Amniotic epithelial cell (primary cell): ENCODE data around the gene GLB1L.
A peak's percentile ranks its signal among the peaks of the same experiment; 100 is the strongest.

ENCODE experiments used
- DNase-seq: peaks from one replicate; pipeline ENCODE4 v3.0.0-alpha.2; 2010; ENCODE audit warnings: low read depth

Gene GLB1L

DNA sequence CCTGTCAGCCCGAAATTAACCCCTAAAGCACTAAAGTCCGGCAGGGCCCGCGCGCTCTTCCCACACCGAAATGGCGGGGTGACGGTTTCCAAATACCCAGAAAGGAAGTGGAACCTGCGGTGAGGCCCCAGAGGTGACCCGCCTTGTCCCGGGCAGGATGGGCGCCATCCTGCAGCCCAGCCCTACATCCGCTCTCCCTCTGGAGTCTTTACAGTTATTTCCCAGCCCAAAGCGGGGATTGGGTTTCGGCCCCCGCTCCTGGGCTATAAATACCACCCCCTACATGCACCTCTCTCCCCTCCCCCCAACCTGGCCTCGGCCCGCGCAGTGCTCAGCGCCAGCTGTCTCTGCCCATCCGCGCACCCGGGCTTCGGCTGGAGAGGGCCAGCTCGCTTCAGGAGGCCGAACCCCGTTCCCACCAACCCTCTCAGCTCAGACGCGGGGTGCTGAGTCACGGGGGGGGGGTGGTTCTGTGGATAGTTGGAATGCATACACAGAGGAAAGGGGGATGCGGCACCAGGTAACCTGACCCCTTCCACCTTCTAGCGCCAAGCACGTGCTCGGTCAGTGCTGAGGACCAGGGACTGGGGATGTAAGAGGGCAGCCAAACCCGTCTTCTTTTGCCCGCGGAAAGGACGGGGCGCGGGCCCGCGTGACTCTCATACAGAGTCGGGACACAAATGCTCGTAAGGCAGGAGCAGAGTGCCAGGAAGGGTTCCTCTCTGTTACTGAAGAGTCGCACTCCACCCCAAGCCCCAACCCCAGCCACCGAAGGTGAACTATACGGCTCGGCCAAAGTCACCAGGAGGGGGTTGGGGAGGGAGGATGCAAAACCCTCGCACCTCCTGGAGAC, 7.9 kb upstream of the GLB1L start, which contains the start of gene TUBA4B:
Gene TUBA4B, plus strand, starts transcription at position 344 of the 853 bp plus-strand sequence. Its CDS starts 165 bp downstream, at position 509.
- DNase-seq: peak; percentile 40

- DNase-seq: no peak
Measured at GRCh38 chr2:219252570-219252899, 7.3 kb upstream of the GLB1L start.

DNA sequence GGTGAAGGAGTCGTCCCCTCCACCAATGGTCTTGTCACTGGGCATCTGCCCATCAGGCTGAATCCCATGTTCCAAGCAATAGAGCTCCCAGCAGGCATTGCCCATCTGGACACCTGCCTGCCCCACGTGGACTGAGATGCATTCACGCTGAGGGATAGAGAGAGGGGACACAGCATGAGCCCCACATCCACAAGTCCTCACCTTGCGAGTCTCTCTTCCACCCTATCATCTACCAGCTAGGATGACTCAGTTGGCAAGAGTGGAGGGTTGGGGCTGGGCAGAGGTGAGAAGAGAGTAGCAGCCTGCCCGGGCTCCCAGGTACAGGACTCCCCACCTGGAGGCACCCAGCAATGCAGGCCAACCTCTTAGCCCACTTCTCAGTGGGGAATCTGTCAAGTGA, 6.8 kb upstream of the GLB1L start:
- no peak for DNase-seq

- no peak for DNase-seq
Measured at GRCh38 chr2:219251656-219252055, 6.4 kb upstream of the GLB1L start.

DNA sequence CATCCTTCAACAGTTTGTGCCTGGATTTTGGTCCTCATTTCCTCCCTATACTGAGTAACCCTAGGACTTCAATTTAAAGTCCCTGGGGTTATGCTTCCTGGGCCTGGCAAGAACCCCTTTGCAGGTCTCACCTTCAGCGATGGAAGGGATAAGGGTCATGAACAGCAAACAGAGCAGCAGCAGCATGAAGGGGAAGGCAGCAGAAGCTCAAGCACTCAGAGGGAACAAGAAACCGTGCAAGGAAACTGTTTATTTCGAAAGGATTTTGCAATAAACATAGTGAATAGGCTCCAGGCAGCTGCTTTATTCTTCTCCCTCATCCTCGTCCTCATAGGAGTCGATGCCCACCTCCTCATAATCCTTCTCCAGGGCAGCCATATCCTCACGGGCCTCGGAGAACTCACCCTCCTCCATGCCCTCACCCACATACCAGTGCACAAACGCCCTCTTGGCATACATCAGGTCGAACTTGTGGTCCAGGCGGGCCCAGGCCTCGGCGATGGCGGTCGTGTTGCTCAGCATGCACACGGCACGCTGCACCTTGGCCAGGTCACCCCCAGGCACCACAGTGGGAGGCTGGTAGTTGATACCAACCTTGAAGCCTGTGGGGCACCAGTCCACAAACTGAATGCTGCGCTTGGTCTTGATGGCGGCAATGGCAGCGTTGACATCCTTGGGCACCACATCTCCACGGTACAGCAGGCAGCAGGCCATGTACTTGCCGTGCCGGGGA, 5.0 kb upstream of the GLB1L start:
- DNase-seq: peak; percentile 24

DNA sequence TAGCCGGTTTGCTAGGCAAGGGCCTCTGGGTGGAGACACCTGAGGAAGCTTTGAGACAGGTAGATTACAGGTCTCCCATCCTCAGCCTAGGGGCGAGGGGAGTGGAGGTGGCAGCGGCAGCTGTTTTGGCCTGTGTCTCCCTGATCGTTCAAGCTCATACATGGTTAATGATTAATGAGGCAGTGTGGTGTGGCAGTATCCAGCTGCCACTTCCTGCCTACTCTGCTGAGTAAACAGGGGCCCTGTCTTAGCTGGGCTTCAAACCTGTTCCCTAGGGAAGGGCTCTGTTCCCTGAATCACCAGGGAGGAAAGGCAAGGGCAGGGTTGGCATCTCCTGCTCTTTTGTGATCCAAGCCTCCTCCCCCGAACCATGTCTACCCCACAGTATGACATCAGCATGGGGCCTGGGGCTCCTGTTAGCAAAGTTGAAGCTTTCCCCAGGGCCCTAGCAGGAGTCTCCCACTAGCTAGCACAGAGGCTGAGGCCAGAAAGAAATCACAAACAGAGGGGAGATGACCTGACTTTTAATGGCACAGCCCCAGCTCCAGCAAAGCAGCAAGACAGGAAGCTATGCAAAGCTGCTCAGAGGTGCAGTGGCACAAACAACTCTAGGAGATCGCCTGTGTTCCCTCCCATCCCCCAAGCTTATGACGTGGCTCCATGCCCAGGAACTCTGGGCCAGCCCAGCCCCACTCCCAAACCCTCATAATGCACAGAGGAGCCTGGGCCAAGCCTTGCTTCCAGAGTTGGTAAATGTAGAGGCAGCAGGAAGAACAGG, 4.1 kb upstream of the GLB1L start:
- peak; percentile 84 for DNase-seq

GRCh38 chr2:219248845-219249202, 3.6 kb upstream of the GLB1L start:
- no peak for DNase-seq

DNA sequence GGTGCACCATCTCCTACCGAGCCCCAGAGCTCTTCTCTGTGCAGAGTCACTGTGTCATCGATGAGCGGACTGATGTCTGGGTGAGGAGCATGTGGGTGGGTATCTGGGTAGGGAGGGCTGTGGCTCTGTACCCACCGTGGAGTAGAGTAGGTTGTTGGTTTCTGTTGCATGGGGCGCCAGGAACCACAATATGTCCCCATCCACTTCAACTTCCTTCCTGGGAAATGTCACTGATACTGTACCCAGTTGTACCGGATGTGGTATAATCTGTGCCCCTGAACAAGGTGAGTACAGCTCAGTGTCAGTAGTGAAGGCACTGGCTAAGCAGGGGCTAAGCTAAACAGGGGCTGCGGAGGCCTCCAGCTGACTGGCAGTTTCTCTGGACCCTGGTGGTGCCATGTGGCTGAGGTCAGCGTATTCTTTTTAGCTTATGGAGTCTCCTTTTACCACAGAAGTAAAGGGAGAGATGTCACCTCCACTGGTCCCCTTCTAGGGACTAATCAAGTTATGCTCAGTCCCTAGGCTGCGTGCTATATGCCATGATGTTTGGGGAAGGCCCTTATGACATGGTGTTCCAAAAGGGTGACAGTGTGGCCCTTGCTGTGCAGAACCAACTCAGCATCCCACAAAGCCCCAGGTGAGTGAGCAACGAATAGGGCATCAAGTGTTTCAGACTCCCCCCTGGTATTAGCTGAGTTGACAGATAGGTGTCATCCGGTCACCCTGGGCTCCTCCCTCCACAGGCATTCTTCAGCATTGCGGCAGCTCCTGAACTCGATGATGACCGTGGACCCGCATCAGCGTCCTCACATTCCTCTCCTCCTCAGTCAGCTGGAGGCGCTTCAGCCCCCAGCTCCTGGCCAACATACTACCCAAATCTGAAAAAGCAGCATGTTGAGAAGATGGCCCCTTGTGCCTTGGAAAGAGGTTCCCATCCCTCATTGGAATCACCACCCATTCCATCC, 2.7 kb upstream of the GLB1L start:
- DNase-seq: no peak

DNA sequence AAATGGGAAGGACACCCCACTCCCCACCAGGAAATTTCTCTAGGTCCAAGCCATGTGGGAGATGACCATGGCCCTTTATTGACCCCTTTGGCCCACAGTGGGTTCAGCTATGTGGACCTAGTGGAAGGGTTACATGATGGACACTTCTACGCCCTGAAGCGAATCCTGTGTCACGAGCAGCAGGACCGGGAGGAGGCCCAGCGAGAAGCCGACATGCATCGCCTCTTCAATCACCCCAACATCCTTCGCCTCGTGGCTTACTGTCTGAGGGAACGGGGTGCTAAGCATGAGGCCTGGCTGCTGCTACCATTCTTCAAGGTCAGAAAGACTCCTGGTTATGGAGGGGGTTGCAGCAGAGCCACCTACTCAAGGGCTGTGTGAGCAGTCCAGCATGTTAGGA, 1.3 kb upstream of the GLB1L start:
- no peak for DNase-seq

- DNase-seq: no peak
Measured at GRCh38 chr2:219245899-219246230, 621 bp upstream of the GLB1L start.

DNA sequence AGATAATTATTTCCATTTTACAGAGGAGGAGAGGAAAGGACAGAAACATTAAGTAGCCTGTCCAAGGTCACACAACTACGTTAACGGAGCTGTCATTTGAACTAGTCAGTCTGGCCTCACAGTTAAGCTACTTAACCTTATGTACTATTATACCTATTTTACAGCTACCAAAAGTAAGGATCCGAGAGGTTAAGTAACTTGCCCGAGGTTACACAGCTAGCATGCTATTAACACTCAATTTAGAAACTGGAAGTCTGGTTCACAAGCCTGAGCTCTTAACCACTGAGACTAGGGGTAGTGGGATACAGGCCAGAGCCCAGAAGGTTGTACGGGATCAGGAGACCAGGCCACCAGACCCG, 476 bp downstream of the GLB1L start:
- no peak for DNase-seq

GRCh38 chr2:219243291-219243761, 1.9 kb downstream of the GLB1L start:
- peak; percentile 60 for DNase-seq

DNA sequence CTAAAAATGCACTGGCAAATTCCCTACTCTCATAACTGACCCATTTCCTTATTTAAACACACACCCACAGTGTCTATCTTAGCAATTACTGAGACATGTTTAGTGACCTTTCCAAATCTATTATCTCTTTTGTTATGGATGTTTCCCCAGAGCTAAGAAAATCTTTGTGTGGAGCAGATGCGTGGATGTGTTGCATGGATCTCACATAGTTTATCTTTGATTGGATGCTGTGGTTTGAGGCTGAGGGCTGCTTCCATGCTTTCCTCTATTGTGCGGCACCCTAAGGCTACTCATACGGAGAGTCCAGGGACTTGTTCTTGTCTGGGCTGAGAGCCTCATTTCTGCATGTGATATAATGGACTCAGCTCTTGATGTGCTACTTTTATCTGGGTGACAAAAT, 10.9 kb downstream of the GLB1L start:
- DNase-seq: no peak

GRCh38 chr2:219230059-219230540, 15.1 kb downstream of the GLB1L start:
- DNase-seq: peak; percentile 35

DNA sequence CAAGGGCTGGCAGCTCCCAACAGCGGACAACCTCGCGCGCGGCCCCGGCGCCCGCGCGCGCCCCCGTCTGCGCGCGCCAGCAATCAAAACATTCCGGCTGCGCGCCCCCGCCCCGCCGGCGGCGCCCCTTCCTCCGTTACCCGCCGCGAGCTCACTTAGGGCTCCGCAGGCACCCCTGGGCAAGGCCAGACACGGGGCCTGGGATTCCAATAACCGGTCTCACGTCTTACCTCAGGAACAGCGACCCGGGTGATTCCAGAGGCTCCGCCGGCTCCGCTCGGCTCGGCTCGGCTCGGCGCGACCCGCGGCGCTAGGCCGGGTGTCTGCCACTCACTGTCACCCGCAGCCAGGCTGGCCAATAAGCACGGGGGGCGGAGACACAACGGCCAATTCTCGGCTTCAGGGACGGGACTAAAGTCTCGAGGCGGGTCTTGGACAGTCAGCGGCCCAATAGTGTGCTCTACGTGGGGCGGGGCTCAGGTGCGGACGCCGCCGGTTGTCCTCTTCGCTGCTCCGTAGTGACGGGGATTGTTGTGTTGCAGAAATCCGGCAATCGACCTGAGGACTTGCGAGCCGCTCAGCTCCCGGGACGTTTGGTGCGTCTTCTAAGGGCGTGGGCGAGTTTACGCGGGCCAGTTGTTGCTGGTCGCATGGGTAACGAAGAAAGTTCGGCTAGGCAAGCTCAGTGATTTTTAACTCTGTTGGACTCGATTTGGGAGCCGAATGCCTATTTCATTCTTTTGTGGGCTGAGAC, 15.8 kb downstream of the GLB1L start, which contains the start of the genes ANKZF1 and ATG9A:
Gene ANKZF1, plus strand, starts transcription at position 502 of the 754 bp plus-strand sequence. CDS start 452 bp downstream, outside the sequence.
Gene ATG9A, minus strand, starts transcription at position 332 of the 754 bp plus-strand sequence. CDS start 1,612 bp downstream, outside the sequence.
- DNase-seq: peak; percentile 99

DNA sequence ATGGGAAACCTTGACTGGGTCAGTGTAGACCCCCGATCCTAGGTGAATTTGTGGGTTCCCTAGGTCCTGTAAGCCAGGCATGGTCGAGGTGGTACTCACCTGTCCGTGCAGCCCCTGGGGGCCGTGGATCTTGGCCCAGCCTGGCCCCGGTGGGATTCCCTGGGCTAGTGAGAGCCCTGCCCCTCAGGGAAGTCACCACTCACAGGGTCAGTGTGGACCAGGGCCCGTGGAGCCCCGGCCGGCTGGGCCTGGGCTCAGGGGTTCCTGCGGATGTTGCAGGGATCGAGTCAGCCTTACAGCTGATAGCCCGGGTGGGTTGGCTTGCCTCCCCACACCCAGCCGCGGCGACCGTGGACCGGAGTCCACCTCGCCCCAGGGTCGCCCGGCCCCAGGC, 16.3 kb downstream of the GLB1L start:
- no peak for DNase-seq

DNA sequence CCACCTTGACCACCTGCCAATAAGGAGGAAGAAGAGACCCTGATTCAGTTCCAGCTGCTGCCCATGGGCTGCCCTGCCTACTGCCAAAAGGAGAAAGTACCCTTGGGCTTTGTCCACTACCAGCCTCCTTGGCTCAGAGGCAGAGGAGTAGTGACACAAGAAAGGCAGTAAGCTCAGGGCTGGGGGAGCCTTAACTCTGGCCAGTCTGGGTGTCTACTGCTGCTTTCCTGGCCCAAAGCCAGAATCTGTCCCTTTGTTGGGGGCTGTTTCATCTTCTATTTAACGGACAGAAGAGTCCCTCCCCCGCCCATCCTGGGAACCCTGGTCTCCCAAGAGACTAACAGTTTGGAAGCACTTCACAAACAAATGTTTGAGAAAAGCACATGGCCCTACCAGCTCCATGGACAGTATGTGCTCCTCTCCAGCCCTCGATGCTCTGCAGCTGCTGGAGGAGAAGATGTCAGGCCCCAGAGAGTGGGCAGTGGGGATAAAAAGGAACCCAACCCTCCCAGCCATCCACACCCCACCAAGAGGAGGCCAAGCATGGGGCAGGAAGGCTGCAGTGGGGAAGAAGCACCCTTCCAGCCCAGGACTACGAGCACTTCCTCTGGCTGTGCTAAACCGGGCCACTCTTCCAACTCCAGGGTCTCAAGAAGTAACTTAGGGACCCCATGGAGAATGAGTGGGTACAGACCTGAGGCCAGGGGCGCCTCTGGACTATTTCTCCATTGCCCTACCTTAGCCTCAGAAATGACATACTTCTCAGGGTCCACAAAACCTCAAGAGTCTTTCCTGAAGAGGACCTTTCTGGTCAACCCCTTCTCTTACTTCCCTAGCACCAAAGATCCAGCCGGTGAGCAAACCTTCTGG, 17.0 kb downstream of the GLB1L start:
- no peak for DNase-seq

GRCh38 chr2:219225350-219225749, 19.9 kb downstream of the GLB1L start:
- DNase-seq: no peak

GRCh38 chr2:219223831-219224610, 21.2 kb downstream of the GLB1L start:
- DNase-seq: no peak
